Esophagus muscularis mucosa (tissue), 4 donors: ENCODE results near the gene HSPA12B.

Experiments
- CTCF ChIP-seq, 3 experiments: fragments of 200-600 bp in 2 of 3; fragments of 450-650 bp in 1 of 3; sonication (generic) in 2 of 3; IDR thresholded peaks; one replicate each; pipeline ENCODE4 v1.5.1; 2017 to 2019; ENCODE audit warnings: antibody characterized with exemption in 3 of 3, mild to moderate bottlenecking in 2 of 3, moderate library complexity in 1 of 3
- EP300 ChIP-seq: sonication (generic); formaldehyde crosslinking; IDR thresholded peaks from one replicate; pipeline ENCODE4 v1.6.1; 2017; ENCODE audit warnings: antibody characterized with exemption
- POLR2A ChIP-seq: fragments of 450-650 bp; IDR thresholded peaks from one replicate; pipeline ENCODE4 v1.6.1; 2017; ENCODE audit warnings: antibody characterized with exemption, moderate library complexity, mild to moderate bottlenecking, low read depth
- POLR2AphosphoS5 ChIP-seq, 2 donors: sonication (generic); formaldehyde crosslinking; IDR thresholded peaks; one replicate each; pipeline ENCODE4 v1.6.1; 2017; ENCODE audit warnings: antibody characterized with exemption in 2 of 2

GRCh38 chr20:3797226-3797545 is 64.7 kb downstream of the HSPA12B start:
- TF ChIP-seq CTCF (IDR thresholded peaks at IDR 0.05) = no peak
- no peak for TF ChIP-seq POLR2A
- no peak for TF ChIP-seq EP300
- TF ChIP-seq POLR2AphosphoS5 (IDR thresholded peaks at IDR 0.05) = no peak
